Tibial nerve (tissue), 4 donors: Measurements from ENCODE around the gene NHSL1.

ENCODE experiments used
- EP300 ChIP-seq, 2 donors: sonication (generic); formaldehyde crosslinking; IDR thresholded peaks; one replicate each; pipeline ENCODE4 v1.6.1; 2017; ENCODE audit warnings: antibody characterized with exemption in 2 of 2, mild to moderate bottlenecking in 1 of 2
- POLR2A ChIP-seq, 2 donors: fragments of 450-650 bp; IDR thresholded peaks; one replicate each; pipeline ENCODE4 v1.6.1; 2017; ENCODE audit warnings: antibody characterized with exemption in 2 of 2, mild to moderate bottlenecking in 2 of 2, moderate library complexity in 2 of 2
- TF ChIP-seq, protein P1 (sequence below), 5 experiments: fragments of 200-600 bp in 3 of 5; fragments of 450-650 bp in 2 of 5; sonication (generic) in 3 of 5; IDR thresholded peaks; one replicate each; pipeline ENCODE4 v1.5.1; 2016 to 2019; ENCODE audit warnings: antibody characterized with exemption in 5 of 5, mild to moderate bottlenecking in 3 of 5, moderate library complexity in 2 of 5

DNA sequence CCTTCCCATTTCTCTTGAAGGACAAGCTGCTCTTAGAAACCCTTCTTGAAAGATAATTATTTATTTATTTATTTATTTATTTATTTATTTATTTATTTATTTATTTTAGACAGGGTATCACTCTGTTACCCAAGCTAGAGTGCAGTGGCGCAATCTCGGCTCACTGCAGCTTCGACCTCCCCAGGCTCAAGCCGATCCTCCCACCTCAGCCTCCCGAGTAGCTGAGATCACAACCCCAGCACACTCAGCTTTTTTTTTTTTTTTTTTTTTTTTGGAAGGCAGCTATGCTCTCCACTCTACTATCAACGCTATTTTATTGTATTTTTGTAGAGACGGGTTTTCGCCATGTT is 96.5 kb downstream of the NHSL1 start:
- TF ChIP-seq POLR2A (IDR thresholded peaks at IDR 0.05): no peak
- TF ChIP-seq, protein P1, sequence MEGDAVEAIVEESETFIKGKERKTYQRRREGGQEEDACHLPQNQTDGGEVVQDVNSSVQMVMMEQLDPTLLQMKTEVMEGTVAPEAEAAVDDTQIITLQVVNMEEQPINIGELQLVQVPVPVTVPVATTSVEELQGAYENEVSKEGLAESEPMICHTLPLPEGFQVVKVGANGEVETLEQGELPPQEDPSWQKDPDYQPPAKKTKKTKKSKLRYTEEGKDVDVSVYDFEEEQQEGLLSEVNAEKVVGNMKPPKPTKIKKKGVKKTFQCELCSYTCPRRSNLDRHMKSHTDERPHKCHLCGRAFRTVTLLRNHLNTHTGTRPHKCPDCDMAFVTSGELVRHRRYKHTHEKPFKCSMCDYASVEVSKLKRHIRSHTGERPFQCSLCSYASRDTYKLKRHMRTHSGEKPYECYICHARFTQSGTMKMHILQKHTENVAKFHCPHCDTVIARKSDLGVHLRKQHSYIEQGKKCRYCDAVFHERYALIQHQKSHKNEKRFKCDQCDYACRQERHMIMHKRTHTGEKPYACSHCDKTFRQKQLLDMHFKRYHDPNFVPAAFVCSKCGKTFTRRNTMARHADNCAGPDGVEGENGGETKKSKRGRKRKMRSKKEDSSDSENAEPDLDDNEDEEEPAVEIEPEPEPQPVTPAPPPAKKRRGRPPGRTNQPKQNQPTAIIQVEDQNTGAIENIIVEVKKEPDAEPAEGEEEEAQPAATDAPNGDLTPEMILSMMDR (IDR thresholded peaks at IDR 0.05): no peak
- TF ChIP-seq EP300 (IDR thresholded peaks at IDR 0.05): no peak
